NCI-H460 (cell line): Measurements from ENCODE around the gene HPX. TPM values are rescaled to one million over a fixed set of nuclear protein-coding genes. Genes with fewer than 3 reads are reported as not detected.

Source experiments
- DNase-seq: peaks from one replicate; pipeline ENCODE4 v3.0.0-alpha.2; 2016; ENCODE audit warnings: low read depth; ENCODE audit errors: extremely low read depth
- total RNA-seq: library from RNA; depleted of rRNA; stranded (reverse); fragments of >200 nt; shearing (Covaris generic); gene quantifications from 2 replicates; pipeline ENCODE4 v1.2.3, GENCODE V29; 2014

Gene HPX
- total RNA-seq, 1 experiment from 2014 or later, result not detected

DNA sequence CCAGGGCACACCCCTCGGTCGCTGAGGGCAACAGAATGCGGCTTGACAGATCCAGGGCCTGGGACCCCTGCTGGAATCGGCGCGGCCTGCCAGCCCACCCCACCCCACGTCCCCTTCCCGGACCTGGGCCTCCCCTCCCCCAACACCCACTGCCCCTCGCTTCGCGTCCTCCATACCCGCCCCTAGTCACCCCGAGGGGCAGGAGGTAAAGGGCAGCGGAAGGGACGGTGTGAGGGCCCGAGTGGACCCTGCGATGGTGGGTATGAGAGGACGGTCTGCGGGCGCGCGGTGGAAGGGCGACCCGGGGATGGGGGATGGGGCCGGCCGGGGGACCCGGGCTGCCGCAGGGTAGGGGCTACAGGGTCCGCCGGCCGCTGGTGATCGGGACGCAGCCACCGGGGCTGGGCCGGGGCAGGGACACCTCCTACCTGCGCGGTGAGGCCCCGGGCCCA is 22.2 kb downstream of the HPX start:
- no peak for DNase-seq

- no peak for DNase-seq
Observed at GRCh38 chr11:6417907-6418556, 22.8 kb downstream of the HPX start.

DNA sequence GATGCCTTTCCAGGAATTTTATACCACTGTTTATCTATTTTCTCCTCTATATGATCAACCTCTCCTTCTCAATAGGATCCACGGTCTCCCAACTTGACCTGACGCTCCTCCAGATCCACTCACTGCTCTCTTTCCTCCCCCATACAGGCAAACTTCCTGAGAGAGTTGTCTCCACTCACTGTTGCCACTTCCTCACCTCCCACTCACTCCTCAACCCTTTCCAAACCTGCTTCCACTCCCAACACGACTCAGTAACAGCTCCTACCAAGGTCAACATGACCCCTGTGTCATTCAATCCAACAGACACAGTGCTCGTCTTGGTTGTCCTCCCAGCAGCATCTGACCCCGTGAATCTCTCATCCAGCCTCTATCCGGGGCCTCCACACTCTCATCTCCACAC is 25.0 kb downstream of the HPX start:
- DNase-seq, result no peak

DNA sequence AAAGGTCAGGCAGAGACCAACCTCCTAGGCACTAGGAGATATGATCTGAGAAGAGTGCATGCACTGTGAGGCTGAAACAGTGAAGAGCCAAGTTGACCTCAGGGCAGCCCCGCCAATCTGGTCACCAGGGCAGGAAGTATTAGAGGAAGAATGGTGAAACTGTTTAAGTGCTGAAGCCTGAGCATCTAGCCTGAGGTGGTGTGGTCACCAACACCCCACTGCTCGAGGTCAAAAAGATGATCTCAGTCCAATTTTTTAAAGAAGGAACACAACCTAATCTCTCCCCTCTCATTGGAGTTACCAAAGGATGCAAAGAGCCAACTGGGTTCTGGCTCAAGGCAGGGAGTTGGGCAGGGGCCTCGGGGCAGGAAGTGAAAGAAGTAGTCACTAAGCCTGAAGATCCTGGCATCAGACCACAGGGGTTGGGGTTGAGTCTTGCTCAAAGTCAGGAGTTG is 25.9 kb downstream of the HPX start:
- no peak for DNase-seq

DNA sequence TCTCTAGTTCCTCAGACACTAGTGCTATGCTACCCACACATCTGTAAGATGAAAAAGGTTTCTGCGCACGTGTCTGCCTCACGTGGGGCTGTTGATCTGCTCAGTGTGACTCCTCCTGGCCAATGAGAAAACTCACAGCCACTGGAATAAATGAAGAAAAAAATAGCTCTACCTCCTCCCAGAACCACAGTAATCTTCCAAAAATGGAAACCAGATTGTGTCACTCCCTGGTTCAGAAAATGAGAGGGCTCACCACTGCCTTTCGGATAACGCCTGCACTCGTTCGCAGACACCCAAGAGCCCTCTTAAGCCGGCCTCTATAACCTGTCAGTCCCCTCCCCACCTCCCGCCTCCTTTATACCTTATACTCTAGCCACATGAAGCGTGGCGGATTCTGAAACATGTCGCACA is 27.0 kb downstream of the HPX start:
- DNase-seq, result no peak

GRCh38 chr11:6411594-6412031 is 29.2 kb downstream of the HPX start:
- DNase-seq, result no peak

DNA sequence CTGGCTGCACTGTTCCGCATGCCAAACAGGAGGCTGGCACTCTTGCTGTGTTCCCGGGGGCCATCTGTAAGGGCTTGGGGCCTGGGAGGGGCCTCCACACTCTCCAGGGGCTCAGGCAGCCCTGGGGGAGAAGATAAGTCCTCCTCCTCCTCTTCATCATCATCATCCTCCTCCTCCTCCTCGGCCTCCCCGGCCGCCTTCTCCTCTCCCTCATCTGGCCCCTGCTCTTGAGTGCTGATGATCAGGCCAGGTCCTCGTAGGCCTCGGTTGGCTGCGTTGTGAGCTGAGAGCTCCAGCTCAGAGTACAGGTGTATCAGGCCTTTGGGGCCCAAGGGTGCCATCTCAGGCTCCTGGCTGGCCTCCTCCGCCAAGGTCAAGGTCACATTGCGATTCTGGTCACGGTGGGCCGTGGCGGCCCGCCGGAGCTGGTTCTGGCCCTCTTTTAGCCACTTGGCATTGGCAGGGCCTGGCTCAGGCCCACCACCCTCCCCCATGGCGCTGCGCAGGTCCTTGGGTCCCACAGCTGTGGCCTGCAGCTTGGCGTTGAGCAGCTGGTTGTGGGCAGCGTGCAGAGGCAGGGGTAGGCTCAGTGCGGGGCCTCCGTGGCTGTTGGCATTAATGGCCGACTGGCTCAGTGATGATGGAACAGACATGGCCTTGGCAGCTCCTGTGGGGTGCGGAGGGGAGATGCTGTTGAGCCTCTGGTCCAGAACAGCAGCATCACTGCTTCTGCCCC is 29.9 kb downstream of the HPX start:
- DNase-seq, result no peak

DNA sequence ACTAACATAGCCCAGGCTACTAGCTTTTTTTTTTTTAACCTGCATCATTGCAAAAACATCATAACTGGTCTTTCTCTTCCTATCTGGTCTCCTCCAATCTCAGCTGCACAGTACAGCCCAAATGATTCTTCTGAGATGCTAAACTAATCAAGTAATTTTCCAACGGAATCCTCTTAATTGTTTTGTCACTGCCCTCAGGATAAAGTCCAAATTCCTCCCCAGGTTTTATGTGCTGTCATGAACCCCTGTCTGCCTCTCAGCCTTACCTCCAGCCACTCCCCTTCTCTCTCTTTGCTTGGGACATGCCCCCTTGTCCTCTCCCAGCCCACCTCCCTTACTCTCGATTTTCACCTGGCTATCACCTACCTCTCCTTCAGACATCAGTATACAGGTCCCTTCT is 34.4 kb downstream of the HPX start:
- DNase-seq, result no peak

DNA sequence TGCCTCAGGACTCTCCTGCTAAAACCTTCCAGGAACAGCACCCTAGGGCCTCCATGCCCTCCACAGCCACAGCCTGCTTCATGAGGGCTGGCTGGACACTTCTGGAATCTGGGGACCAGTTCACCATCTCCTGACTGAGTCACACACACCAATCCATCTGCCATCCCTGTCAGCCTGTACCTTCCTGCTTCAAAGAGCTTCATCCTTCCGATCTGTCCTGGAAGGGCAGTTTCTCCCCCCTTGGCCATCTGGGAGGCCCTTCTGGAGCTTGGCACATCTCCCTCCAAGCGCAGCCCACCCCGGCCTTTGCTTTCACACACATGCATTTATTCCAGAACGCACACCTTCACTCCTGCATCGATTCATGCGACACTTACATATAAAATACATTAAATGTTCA is 34.9 kb downstream of the HPX start:
- no peak for DNase-seq

GRCh38 chr11:6405052-6405667 is 35.6 kb downstream of the HPX start:
- DNase-seq, result no peak

DNA sequence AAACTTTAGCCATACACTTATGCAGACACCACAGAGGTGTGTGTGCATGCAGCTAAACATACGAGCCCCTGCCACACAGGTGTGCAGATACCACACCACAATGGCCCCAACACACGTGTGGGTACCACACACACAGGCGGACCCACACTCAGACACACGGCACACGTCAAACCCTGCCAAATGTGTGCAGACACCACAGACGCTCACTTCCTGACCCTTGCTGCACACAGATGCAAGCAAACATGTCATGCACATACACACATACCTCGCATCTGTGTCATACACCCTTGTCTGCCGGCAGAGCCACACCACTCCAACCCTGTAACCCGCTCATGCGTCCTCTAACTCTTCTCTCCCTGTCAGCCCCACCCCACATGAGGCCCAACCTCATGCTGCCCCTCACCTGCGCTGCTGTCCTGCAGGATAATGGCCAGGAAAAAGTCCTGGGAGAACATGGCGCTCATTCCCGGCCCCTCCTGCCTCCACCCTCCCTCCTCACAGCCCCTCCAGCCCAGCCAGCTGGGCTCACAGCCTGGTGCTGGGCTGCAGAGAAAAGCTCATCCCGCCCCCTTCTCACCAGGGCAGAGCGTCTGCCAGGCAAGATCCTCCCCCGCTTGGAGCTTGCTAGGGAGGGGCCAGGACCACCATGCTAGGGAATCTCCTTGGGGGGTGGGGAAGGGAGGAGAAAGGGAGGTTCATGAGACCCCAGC is 36.3 kb downstream of the HPX start:
- no peak for DNase-seq

DNA sequence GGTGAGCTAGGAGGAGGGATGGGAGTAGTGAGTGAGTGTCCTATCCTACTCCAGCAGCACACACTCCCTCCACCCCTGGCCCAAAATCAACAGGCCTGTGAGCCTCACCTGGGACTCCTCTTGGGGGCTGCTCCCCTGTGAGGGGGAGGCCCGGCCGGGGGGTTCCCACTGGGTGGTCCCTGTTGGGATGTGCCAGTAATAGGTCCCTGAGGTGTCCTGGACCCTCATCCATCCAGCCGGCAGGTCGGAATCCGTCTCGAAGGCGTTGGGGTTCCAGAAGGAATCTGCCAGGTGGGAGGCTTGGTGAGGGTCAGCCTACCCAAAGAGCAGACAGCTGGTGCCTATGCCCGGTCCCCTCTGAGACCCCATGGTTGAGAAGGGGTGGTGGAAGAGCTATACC is 37.2 kb downstream of the HPX start:
- no peak for DNase-seq

- DNase-seq, result no peak
Observed at GRCh38 chr11:6402561-6402981, 38.2 kb downstream of the HPX start.

- no peak for DNase-seq
Observed at GRCh38 chr11:6402061-6402470, 38.7 kb downstream of the HPX start.

DNA sequence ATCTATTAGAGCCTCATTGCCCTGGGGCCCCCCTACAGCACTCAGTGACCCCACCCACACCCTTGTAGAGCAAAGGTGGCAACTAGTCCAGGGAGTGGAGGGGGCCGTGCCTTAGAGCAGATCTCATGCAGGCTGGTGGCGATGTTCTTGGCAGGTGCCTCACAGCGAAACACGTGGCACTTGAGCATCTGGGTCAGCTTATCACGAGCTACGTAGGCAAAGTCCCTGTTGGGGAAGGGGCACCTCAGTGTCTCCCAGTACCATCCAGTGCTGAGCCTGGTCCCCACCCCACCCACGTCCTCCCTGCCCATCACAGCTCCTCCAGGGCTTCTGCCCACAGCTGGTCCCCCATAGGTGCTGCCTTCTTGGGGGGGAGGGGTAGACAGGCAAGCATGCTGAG is 39.3 kb downstream of the HPX start:
- no peak for DNase-seq

GRCh38 chr11:6400431-6401345 is 40.1 kb downstream of the HPX start:
- DNase-seq, result no peak

- no peak for DNase-seq
Observed at GRCh38 chr11:6397636-6398035, 43.2 kb downstream of the HPX start.

DNA sequence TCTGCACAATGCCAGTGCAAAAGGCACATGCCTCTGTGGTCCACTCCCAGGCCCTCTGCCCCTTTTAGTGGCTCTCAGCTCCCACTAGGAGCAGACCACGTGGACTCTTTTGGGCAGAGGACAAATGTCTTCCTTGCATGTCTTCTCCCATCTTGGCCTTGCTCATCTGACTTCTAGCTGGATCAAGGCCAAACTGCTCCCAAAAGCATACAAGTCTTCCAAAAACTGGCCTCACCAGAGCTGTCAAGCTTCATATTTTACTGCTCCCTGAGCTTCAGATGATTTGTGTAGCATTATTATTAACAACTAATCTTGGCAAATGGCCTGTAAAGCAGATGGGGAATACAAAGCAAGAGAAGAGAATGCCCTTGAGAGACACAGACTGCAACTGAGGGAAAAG is 43.6 kb downstream of the HPX start:
- no peak for DNase-seq

DNA sequence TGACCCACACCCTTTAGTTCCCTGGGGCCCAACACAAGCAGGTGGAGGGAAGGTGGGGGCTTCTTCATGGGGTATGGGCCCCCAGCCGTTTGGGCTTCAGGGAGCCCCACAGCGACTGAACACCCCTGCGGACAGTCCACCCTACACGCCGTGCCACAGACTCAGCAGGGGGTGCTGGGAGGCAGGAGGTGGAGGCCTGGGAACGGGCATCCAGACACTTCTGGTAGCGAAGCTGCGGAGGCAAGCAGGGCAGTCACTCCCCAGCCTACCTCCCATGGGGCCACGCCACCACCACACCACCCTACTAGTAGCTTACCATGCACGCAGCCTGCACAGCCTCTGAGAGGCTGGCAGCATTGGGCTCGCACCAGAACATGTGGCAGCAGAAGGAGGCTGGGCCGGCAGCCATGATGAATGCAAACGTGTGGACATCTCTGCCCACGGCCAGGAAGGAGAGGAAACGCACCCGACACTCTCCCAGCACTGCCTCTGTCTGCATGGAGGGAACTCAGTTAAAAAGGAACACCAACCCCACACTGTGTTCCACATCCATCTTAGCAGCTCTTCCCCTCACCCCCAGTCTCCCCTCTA is 45.2 kb downstream of the HPX start:
- no peak for DNase-seq
